Measurements from ENCODE around the gene PPFIA4. TPM values are rescaled to one million over a fixed set of nuclear protein-coding genes. Genes with fewer than 3 reads are reported as not detected.
A peak's percentile ranks its signal among the peaks of the same experiment; 100 is the strongest.

Gene PPFIA4
- total and polyA plus RNA-seq, 9 of the 15 experiments (the other 6 are each of a cell fraction or from before 2014, with no cell fraction given), result 0.07 to 12.0 (median 0.70) TPM

DNA sequence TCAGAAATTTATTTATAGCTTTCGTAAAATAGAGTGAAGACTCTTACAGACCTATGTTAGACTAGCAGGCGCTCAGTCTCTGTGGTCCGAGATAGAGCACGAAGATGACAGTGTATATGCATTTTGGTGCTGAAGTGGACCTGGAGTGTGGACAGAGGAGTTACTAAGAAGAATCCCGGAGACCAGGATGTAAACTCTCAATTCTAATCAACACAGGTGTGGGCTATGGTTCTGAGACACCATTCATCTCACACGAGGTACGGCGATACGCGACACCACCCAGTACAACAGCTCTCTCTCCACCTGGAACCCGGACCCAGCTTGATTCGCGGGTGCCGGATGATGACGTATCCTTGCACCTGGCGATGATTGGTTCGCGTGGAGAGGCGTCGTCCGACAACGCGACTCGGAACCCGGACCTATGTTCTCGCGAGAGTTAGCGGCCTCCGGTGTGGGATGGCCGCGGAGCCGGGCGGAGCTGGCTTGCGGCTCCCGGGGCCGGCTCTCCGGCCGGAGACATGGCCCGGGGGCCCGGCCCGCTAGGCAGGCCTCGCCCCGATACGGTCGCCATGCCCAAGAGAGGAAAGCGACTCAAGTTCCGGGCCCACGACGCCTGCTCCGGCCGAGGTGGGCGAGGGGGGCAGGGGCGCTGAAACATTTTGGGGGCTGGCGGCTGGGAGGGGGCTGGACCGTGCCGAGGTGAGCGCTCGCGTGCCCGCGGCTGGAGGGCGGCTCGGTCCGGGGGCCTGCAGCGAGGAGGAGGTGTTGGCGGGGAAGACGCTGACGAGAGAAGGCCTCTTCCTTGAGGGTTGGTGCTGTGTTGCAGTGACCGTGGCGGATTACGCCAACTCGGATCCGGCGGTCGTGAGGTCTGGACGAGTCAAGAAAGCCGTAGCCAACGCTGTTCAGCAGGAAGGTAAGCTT is 19.1 kb upstream of the PPFIA4 start, which contains the start of gene TMEM183A (continued):
- TF ChIP-seq CAMTA2 (CRISPR knock-in tag; conservative IDR thresholded peaks at IDR 0.05) (no peak), ZNF780A (CRISPR knock-in tag; IDR thresholded peaks at IDR 0.05) (no peak), CBFA2T2 (conservative IDR thresholded peaks at IDR 0.05) (no peak), CBX1 (IDR thresholded peaks at IDR 0.05; ENCODE audit: low read depth) (peak; percentile 78), ZNF668 (CRISPR knock-in tag; IDR thresholded peaks at IDR 0.05) (no peak), RERE (CRISPR knock-in tag; IDR thresholded peaks at IDR 0.05; ENCODE audit: borderline replicate concordance) (no peak), ZNF143 (CRISPR knock-in tag; IDR thresholded peaks at IDR 0.05) (no peak), SMAD1 (IDR thresholded peaks at IDR 0.05; ENCODE audit: low read depth, low read length, partially characterized antibody) (peak; percentile 93), ZNF12 (CRISPR knock-in tag; IDR thresholded peaks at IDR 0.05) (peak; percentile 90), MXI1 (IDR thresholded peaks at IDR 0.05; ENCODE audit: low read depth, low read length) (no peak; the same call in none of the 2 replicates), SAP30 (IDR thresholded peaks at IDR 0.05; ENCODE audit: borderline replicate concordance, insufficient read depth, low read depth, low read length, poor library complexity, severe bottlenecking) (peak; percentile 75), RBM22 (IDR thresholded peaks at IDR 0.05; ENCODE audit: low read depth, low read length, poor library complexity, severe bottlenecking) (peak; percentile 76)
- TF ChIP-seq, protein P1, sequence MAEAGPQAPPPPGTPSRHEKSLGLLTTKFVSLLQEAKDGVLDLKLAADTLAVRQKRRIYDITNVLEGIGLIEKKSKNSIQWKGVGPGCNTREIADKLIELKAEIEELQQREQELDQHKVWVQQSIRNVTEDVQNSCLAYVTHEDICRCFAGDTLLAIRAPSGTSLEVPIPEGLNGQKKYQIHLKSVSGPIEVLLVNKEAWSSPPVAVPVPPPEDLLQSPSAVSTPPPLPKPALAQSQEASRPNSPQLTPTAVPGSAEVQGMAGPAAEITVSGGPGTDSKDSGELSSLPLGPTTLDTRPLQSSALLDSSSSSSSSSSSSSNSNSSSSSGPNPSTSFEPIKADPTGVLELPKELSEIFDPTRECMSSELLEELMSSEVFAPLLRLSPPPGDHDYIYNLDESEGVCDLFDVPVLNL (CRISPR knock-in tag; IDR thresholded peaks at IDR 0.05; ENCODE audit: low read depth), result no peak
- TF ChIP-seq, protein P2, sequence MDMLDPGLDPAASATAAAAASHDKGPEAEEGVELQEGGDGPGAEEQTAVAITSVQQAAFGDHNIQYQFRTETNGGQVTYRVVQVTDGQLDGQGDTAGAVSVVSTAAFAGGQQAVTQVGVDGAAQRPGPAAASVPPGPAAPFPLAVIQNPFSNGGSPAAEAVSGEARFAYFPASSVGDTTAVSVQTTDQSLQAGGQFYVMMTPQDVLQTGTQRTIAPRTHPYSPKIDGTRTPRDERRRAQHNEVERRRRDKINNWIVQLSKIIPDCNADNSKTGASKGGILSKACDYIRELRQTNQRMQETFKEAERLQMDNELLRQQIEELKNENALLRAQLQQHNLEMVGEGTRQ (CRISPR knock-in tag; IDR thresholded peaks at IDR 0.05), result no peak
